Prostate gland (tissue), 2 donors: ENCODE results near the gene ADAT1. TPM values are rescaled to one million over a fixed set of nuclear protein-coding genes. Genes with fewer than 3 reads are reported as not detected.
A peak's percentile ranks its signal among the peaks of the same experiment; 100 is the strongest.

ENCODE experiments used
- DNase-seq: peaks from one replicate; pipeline ENCODE4 v3.0.0-alpha.2; 2019; ENCODE audit warnings: low spot score
- H3K27ac ChIP-seq, 2 donors: fragments of 200-600 bp; sonication (generic); 2 replicates each; pipeline ENCODE4 v1.5.1; 2017 to 2019
- H3K27me3 ChIP-seq: fragments of 200-600 bp; sonication (generic); replicated peaks from 2 replicates; pipeline ENCODE4 v1.5.1; 2019; ENCODE audit not compliant: insufficient read depth
- H3K36me3 ChIP-seq, 2 donors: fragments of 200-600 bp; sonication (generic); 1 replicate in 1 of 2; 2 replicates in 1 of 2; pipeline versions ENCODE4 v1.5.1 to v1.8.1; 2017 to 2019
- H3K4me1 ChIP-seq: fragments of 200-600 bp; sonication (generic); replicated peaks from 2 replicates; pipeline ENCODE4 v1.5.1; 2019
- H3K4me3 ChIP-seq, 2 donors: fragments of 200-600 bp; sonication (generic); 2 replicates each; pipeline ENCODE4 v1.5.1; 2017 to 2019
- H3K9me3 ChIP-seq: fragments of 200-600 bp; sonication (generic); 2 replicates; pipeline ENCODE4 v1.5.1; 2017
- POLR2A ChIP-seq: fragments of 450-650 bp; IDR thresholded peaks from one replicate; pipeline ENCODE4 v1.6.1; 2016; ENCODE audit warnings: antibody characterized with exemption, mild to moderate bottlenecking
- POLR2AphosphoS5 ChIP-seq: sonication (generic); formaldehyde crosslinking; IDR thresholded peaks from one replicate; pipeline ENCODE4 v1.6.1; 2017; ENCODE audit warnings: antibody characterized with exemption
- WGBS: methylation state at CpG from one replicate; pipeline ENCODE4 v1.1.5; 2018; 5-methylcytosine and 5-hydroxymethylcytosine counted together
- intact Hi-C: fragments of 100-400 bp; cut with DNase I; formaldehyde crosslinking; loops from one replicate; pipeline ENCODE4 v1.14.2; 2022
- total RNA-seq, 2 donors: library from RNA; depleted of rRNA; stranded (reverse); fragments of >200 nt; gene quantifications; one replicate each; pipeline ENCODE4 v1.1.0, GENCODE V29; 2016
- TF ChIP-seq, protein P1 (sequence below), 4 experiments: fragments of 200-600 bp in 2 of 4; fragments of 450-650 bp in 2 of 4; sonication (generic) in 2 of 4; IDR thresholded peaks; 1 replicate in 3 of 4; 2 replicates in 1 of 4; pipeline ENCODE4 v1.5.1; 2016 to 2019; ENCODE audit warnings: antibody characterized with exemption in 4 of 4, mild to moderate bottlenecking in 2 of 4, moderate library complexity in 2 of 4

The ADAT1 gene
- total RNA-seq, 2 donors from 2014 or later = 49.1 to 66.0 TPM

DNA sequence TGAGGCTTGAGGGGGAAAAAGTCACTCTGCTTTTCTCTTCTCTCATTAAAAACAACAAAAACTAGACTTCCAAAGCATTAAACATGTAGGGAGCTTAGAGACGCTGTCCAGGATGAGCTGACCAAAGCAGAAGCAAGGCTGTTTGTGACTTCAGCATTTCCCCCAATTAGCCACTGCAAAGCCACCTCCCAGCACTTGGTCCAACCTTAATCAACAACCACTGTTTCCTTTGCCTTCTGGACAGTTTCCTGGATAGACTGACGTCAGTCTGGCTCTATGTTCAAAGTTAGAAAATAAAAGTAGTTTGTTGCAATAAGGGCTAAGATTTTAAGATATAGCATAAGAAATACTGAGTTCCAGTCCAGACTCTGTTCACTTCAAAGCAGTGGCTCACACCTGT lies 70.1 kb downstream of the ADAT1 start:
- intact Hi-C loops = no loop called here
- 86% methylated on average over 2 of the region's 2 CpGs for WGBS
- TF ChIP-seq POLR2A = no peak
- TF ChIP-seq POLR2AphosphoS5 = no peak
- TF ChIP-seq, protein P1, sequence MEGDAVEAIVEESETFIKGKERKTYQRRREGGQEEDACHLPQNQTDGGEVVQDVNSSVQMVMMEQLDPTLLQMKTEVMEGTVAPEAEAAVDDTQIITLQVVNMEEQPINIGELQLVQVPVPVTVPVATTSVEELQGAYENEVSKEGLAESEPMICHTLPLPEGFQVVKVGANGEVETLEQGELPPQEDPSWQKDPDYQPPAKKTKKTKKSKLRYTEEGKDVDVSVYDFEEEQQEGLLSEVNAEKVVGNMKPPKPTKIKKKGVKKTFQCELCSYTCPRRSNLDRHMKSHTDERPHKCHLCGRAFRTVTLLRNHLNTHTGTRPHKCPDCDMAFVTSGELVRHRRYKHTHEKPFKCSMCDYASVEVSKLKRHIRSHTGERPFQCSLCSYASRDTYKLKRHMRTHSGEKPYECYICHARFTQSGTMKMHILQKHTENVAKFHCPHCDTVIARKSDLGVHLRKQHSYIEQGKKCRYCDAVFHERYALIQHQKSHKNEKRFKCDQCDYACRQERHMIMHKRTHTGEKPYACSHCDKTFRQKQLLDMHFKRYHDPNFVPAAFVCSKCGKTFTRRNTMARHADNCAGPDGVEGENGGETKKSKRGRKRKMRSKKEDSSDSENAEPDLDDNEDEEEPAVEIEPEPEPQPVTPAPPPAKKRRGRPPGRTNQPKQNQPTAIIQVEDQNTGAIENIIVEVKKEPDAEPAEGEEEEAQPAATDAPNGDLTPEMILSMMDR (IDR thresholded peaks at IDR 0.05) = no peak
- no peak overlapping the region for H3K4me3 ChIP-seq
- H3K27me3 ChIP-seq = no peaks in the 10 kb centered on the region
- no peaks in the 10 kb centered on the region for H3K9me3 ChIP-seq
- H3K36me3 ChIP-seq = no peaks in the 10 kb centered on the region
- no peak overlapping the region for H3K27ac ChIP-seq
- no peaks in the 10 kb centered on the region for H3K4me1 ChIP-seq
- DNase-seq = no peak

DNA sequence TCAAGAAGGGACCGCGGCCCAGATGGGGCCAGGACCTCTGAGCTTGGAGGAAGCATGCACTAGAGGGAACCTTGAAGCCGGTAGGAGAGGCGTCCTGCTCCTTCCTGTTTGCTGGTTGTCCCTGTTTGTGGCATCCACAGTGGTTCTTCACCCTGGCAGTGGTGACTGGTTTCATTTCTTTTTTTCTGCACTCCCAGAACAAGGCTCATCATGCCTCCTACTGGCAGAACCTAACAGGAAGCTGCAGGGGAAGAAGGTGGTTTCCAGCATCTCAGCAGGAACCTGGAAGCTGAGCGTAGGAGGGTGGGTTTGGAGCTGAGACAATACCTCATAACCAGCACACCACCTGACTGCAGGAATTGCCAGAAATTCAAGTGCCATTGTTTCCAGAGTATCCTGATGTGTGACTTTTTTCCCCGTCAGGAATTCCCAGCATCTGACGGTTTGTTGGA lies 72.8 kb downstream of the ADAT1 start:
- intact Hi-C loops = no loop called here
- no peak overlapping the region for H3K4me3 ChIP-seq
- peak; percentile 20 for DNase-seq

More for the DNA sequence above, 72.8 kb downstream of the ADAT1 start:
- Histone ChIP-seq H3K36me3 (no peaks in the 10 kb centered on the region), H3K4me1 (no peaks in the 10 kb centered on the region), H3K9me3 (no peaks in the 10 kb centered on the region), H3K27ac (no peak overlapping the region), H3K27me3 (no peaks in the 10 kb centered on the region)
- WGBS = 54% methylated on average over 7 of the region's 7 CpGs
- TF ChIP-seq, protein P1 (IDR thresholded peaks at IDR 0.05) = peak in 2 of 4 experiments; percentile 51 to 53
- TF ChIP-seq POLR2AphosphoS5 = no peak
- no peak for TF ChIP-seq POLR2A

Other genes with a start within 250 kb of the ADAT1 start
- gene CFDP1, start 189.8 kb downstream of the ADAT1 start, total RNA-seq = 100 to 1,000 TPM in 1 of 2 donors, 10 to 100 TPM in 1; 67.9 to 101 TPM
- 10 to 100 TPM; 21.5 to 35.9 TPM for gene TMEM170A, start 158.6 kb downstream of the ADAT1 start, total RNA-seq
- 1 to 10 TPM in 1 of 2 donors, under 1 TPM in 1; 0.23 to 9.5 TPM for gene CHST6, start 127.8 kb downstream of the ADAT1 start, total RNA-seq
- gene CHST5, start 87.2 kb downstream of the ADAT1 start, total RNA-seq = under 1 TPM in 1 of 2 donors, not detected in 1; 0.23 TPM
- 10 to 100 TPM in 1 of 2 donors, 1 to 10 TPM in 1; 7.7 to 17.2 TPM for gene TMEM231, start 67.0 kb downstream of the ADAT1 start, total RNA-seq
- gene GABARAPL2, start 56.9 kb downstream of the ADAT1 start, total RNA-seq = 100 to 1,000 TPM; 107 to 169 TPM
- 100 to 1,000 TPM in 1 of 2 donors, 10 to 100 TPM in 1; 89.4 to 145 TPM for gene KARS1, start 24.4 kb upstream of the ADAT1 start, total RNA-seq
- 100 to 1,000 TPM in 1 of 2 donors, 10 to 100 TPM in 1; 89.7 to 116 TPM for gene TERF2IP, start 24.5 kb upstream of the ADAT1 start, total RNA-seq
- gene CPHXL2, start 53.7 kb upstream of the ADAT1 start, total RNA-seq = not detected
- gene DUXB, start 78.2 kb upstream of the ADAT1 start, total RNA-seq = not detected
- gene CPHXL, start 103.2 kb upstream of the ADAT1 start, total RNA-seq = not detected